IMR-90 (cell line): ENCODE measurements around the gene MSH3. TPM values are rescaled to one million over a fixed set of nuclear protein-coding genes. Genes with fewer than 3 reads are reported as not detected.

Source experiments
- ATAC-seq: fragments of 200-7000 bp; cut with Tn5 transposase; 2 replicates; pipeline ENCODE4 v1.9.1; 2020; ENCODE audit warnings: low read depth, mild to moderate bottlenecking, moderate library complexity
- BruUV-seq: library from RNA; stranded (reverse); fragments of 400-500 nt; replicated peaks from 2 replicates; lab custom pipeline; 2021; lab: Mats Ljungman, UMichigan
- CTCF ChIA-PET: fragments of 300-600 bp; formaldehyde crosslinking; extraction: SDS; loops from one replicate; lab custom pipeline; 2021; ENCODE audit warnings: antibody characterized with exemption; lab: Yijun Ruan, JAX
- POLR2A ChIA-PET: fragments of 300-600 bp; sonication (Branson Sonifier 250); formaldehyde crosslinking; loops from one replicate; lab custom pipeline; 2022; ENCODE audit warnings: antibody characterized with exemption; ENCODE audit not compliant: unreplicated experiment; lab: Charles Lee
- DNase-seq: peaks from one replicate; pipeline ENCODE4 v3.0.0; 2013
- H2AFZ ChIP-seq: replicated peaks from 2 replicates; pipeline ENCODE3; 2013; ENCODE audit warnings: low read length, mild to moderate bottlenecking; ENCODE audit not compliant: poor library complexity
- H2AK5ac ChIP-seq: 2 replicates; pipeline ENCODE4 v1.6.1; 2013; ENCODE audit warnings: low read depth, low read length, inconsistent platforms
- H2AK9ac ChIP-seq: replicated peaks from 2 replicates; pipeline ENCODE3; 2013; ENCODE audit warnings: mild to moderate bottlenecking, low read depth, low read length, moderate library complexity; ENCODE audit not compliant: poor library complexity
- H2BK120ac ChIP-seq: 2 replicates; pipeline ENCODE4 v1.6.1; 2013; ENCODE audit warnings: low read depth, low read length, inconsistent platforms
- H2BK15ac ChIP-seq: 3 replicates; pipeline ENCODE4 v1.6.1; 2013; ENCODE audit warnings: low read depth, low read length, inconsistent platforms
- H2BK20ac ChIP-seq: 2 replicates; pipeline ENCODE4 v1.6.1; 2013; ENCODE audit warnings: low read depth, mild to moderate bottlenecking, inconsistent platforms, low read length, moderate library complexity
- H2BK5ac ChIP-seq: 2 replicates; pipeline ENCODE4 v1.6.1; 2013; ENCODE audit warnings: mild to moderate bottlenecking, low read depth, low read length, inconsistent platforms; ENCODE audit not compliant: poor library complexity, severe bottlenecking
- H3K14ac ChIP-seq: replicated peaks from 2 replicates; pipeline ENCODE4 v1.6.1; 2013; ENCODE audit warnings: low read depth, low read length, inconsistent platforms
- H3K18ac ChIP-seq: 2 replicates; pipeline ENCODE4 v1.6.1; 2013; ENCODE audit warnings: low read depth, low read length, control low read depth
- H3K23ac ChIP-seq: 2 replicates; pipeline ENCODE4 v1.6.1; 2013; ENCODE audit warnings: low read depth, low read length, inconsistent platforms
- H3K27ac ChIP-seq: 2 replicates; pipeline ENCODE4 v1.5.1; 2013; ENCODE audit warnings: mild to moderate bottlenecking, control low read depth, low read length; ENCODE audit not compliant: insufficient read depth
- H3K27me3 ChIP-seq: 2 replicates; pipeline ENCODE4 v1.6.1; 2013; ENCODE audit warnings: low read length; ENCODE audit not compliant: control insufficient read depth, insufficient read depth
- H3K36me3 ChIP-seq: 2 replicates; pipeline ENCODE4 v1.6.1; 2013; ENCODE audit warnings: low read length, mixed read lengths; ENCODE audit not compliant: control insufficient read depth, insufficient read depth
- H3K4ac ChIP-seq: 2 replicates; pipeline ENCODE4 v1.6.1; 2013; ENCODE audit warnings: low read depth, low read length, inconsistent platforms
- H3K4me1 ChIP-seq: 2 replicates; pipeline ENCODE4 v1.6.1; 2013; ENCODE audit warnings: low read length, mixed read lengths; ENCODE audit not compliant: control insufficient read depth, insufficient read depth
- H3K4me2 ChIP-seq: 2 replicates; pipeline ENCODE4 v1.6.1; 2013; ENCODE audit warnings: low read depth, mild to moderate bottlenecking, control low read depth, low read length, moderate library complexity
- H3K4me3 ChIP-seq: 2 replicates; pipeline ENCODE4 v1.5.1; 2013; ENCODE audit warnings: low read depth, mild to moderate bottlenecking, control low read depth, low read length, moderate library complexity; ENCODE audit not compliant: insufficient read depth
- H3K56ac ChIP-seq: 2 replicates; pipeline ENCODE4 v1.6.1; 2013; ENCODE audit warnings: low read length, inconsistent platforms; ENCODE audit not compliant: insufficient read depth; ENCODE audit errors: extremely low read depth
- H3K79me1 ChIP-seq, 2 experiments: 2 replicates each; pipeline ENCODE4 v1.6.1; 2013; ENCODE audit warnings: low read length in 2 of 2, inconsistent platforms in 1 of 2, low read depth in 1 of 2
- H3K9ac ChIP-seq: 2 replicates; pipeline ENCODE4 v1.6.1; 2013; ENCODE audit warnings: low read depth, low read length, control low read depth
- H3K9me1 ChIP-seq: 2 replicates; pipeline ENCODE4 v1.6.1; 2013; ENCODE audit warnings: low read length, inconsistent platforms; ENCODE audit not compliant: insufficient read depth
- H3K9me3 ChIP-seq: 2 replicates; pipeline ENCODE4 v1.6.1; 2013; ENCODE audit warnings: low read length; ENCODE audit not compliant: control insufficient read depth, insufficient read depth
- H4K20me1 ChIP-seq: 2 replicates; pipeline ENCODE4 v1.6.1; 2013; ENCODE audit warnings: low read length, inconsistent platforms; ENCODE audit not compliant: insufficient read depth
- H4K5ac ChIP-seq: 2 replicates; pipeline ENCODE4 v1.6.1; 2013; ENCODE audit warnings: mild to moderate bottlenecking, low read depth, low read length, control low read depth
- H4K8ac ChIP-seq, 2 experiments: 2 replicates each; pipeline ENCODE4 v1.6.1; 2013; ENCODE audit warnings: low read depth in 2 of 2, low read length in 2 of 2, control low read depth in 1 of 2, inconsistent platforms in 1 of 2
- H4K91ac ChIP-seq: 2 replicates; pipeline ENCODE4 v1.6.1; 2013; ENCODE audit warnings: low read depth, low read length, inconsistent platforms; ENCODE audit not compliant: insufficient read depth
- BHLHE40 ChIP-seq: fragments of 150-350 bp; IDR thresholded peaks from 2 replicates; pipeline ENCODE4 v1.6.1; 2016; ENCODE audit warnings: mild to moderate bottlenecking, low read depth, low read length
- CEBPB ChIP-seq: IDR thresholded peaks from 2 replicates; pipeline ENCODE4 v1.6.1; 2012; ENCODE audit warnings: low read depth, low read length, improper control_type of control experiment
- CHD1 ChIP-seq: IDR thresholded peaks from 2 replicates; pipeline ENCODE4 v1.6.1; 2012; ENCODE audit warnings: low read depth, low read length, improper control_type of control experiment
- CTCF ChIP-seq: conservative IDR thresholded peaks from 2 replicates; pipeline ENCODE4 v1.5.1; 2012; ENCODE audit warnings: mild to moderate bottlenecking, low read depth, low read length, improper control_type of control experiment
- ELK1 ChIP-seq: fragments of 150-350 bp; IDR thresholded peaks from 2 replicates; pipeline ENCODE4 v1.6.1; 2016; ENCODE audit warnings: low read depth, mild to moderate bottlenecking, low read length, moderate library complexity, borderline replicate concordance
- FOS ChIP-seq: fragments of 150-350 bp; IDR thresholded peaks from 2 replicates; pipeline ENCODE4 v1.6.1; 2016; ENCODE audit warnings: low read depth, low read length
- MAFK ChIP-seq: IDR thresholded peaks from 2 replicates; pipeline ENCODE4 v1.6.1; 2012; ENCODE audit warnings: low read depth, low read length, improper control_type of control experiment
- MAZ ChIP-seq: IDR thresholded peaks from 2 replicates; pipeline ENCODE4 v1.6.1; 2012; ENCODE audit warnings: low read depth, mild to moderate bottlenecking, low read length, improper control_type of control experiment, moderate library complexity, borderline replicate concordance
- MXI1 ChIP-seq: IDR thresholded peaks from 2 replicates; pipeline ENCODE4 v1.6.1; 2012; ENCODE audit warnings: low read depth, mild to moderate bottlenecking, low read length, moderate library complexity, borderline replicate concordance
- NFE2L2 ChIP-seq: fragments of 150-350 bp; IDR thresholded peaks from 2 replicates; pipeline ENCODE4 v1.6.1; 2016; ENCODE audit warnings: low read depth, mild to moderate bottlenecking, low read length
- POLR2A ChIP-seq: IDR thresholded peaks from 2 replicates; pipeline ENCODE4 v1.6.1; 2012; ENCODE audit warnings: mild to moderate bottlenecking, low read depth, low read length
- RAD21 ChIP-seq: IDR thresholded peaks from 2 replicates; pipeline ENCODE4 v1.6.1; 2012; ENCODE audit warnings: low read length, improper control_type of control experiment
- RCOR1 ChIP-seq: IDR thresholded peaks from 2 replicates; pipeline ENCODE4 v1.6.1; 2012; ENCODE audit warnings: mild to moderate bottlenecking, low read length, improper control_type of control experiment; ENCODE audit not compliant: insufficient replicate concordance
- RFX5 ChIP-seq: IDR thresholded peaks from 2 replicates; pipeline ENCODE4 v1.8.0; 2012; ENCODE audit warnings: low read depth, mild to moderate bottlenecking, low read length, moderate library complexity
- SMC3 ChIP-seq: fragments of 150-350 bp; IDR thresholded peaks from 2 replicates; pipeline ENCODE4 v1.6.1; 2016; ENCODE audit warnings: low read depth, mild to moderate bottlenecking, antibody characterized with exemption, low read length, moderate library complexity
- USF2 ChIP-seq: fragments of 150-350 bp; IDR thresholded peaks from 2 replicates; pipeline ENCODE4 v1.6.1; 2017; ENCODE audit warnings: mild to moderate bottlenecking, antibody characterized with exemption, low read length, low read depth
- WGBS, 2 experiments: methylation state at CpG; one replicate each; pipeline versions ENCODE4 v1.1.5 to v1.1.7; 2013; ENCODE audit warnings: missing lambda C conversion rate in 2 of 2; ENCODE audit not compliant: insufficient read length in 1 of 2; ENCODE audit errors: extremely low coverage in 2 of 2; 5-methylcytosine and 5-hydroxymethylcytosine counted together
- dilution Hi-C: fragments of 300-500 bp; cut with HindIII; formaldehyde crosslinking; loops from one replicate; pipeline ENCODE4 v1.14.3; 2018; ENCODE audit warnings: low sequenced_read_pairs; ENCODE audit not compliant: unreplicated experiment
- in situ Hi-C: fragments of 300-500 bp; cut with MboI; formaldehyde crosslinking; loops from 3 replicates; pipeline ENCODE4 v1.14.3; 2019; ENCODE audit warnings: low sequenced_read_pairs, inconsistent platforms, mixed read lengths
- intact Hi-C: fragments of 100-400 bp; cut with micrococcal nuclease; formaldehyde crosslinking; loops from 2 replicates; pipeline ENCODE4 v1.10.0; 2022
- polyA plus RNA-seq, 3 experiments: library from polyadenylated mRNA; depleted of rRNA; stranded (reverse); fragments of >200 nt; gene quantifications; 2 replicates each; pipeline ENCODE4 v1.2.3, GENCODE V29; 2012; ENCODE audit warnings: low replicate concordance in 1 of 3
- total RNA-seq: library from RNA; depleted of rRNA; stranded (reverse); fragments of >200 nt; gene quantifications from 2 replicates; pipeline ENCODE4 v1.2.3, GENCODE V29; 2012

Gene MSH3
- total and polyA plus RNA-seq, 2 of the 4 experiments (the other 2 are of a cell fraction), result 4.6 to 13.3 TPM

- CTCF ChIA-PET, result no interaction called here
- ATAC-seq (no peak), DNase-seq (no peak)
- Histone ChIP-seq H2AK9ac (no peak overlapping the region), H3K4ac (no peak overlapping the region), H3K4me2 (no peak overlapping the region), H3K27ac (no peak overlapping the region), H4K8ac (no peak overlapping the region), H2BK20ac (no peak overlapping the region), H3K36me3 (peaks cover 2% of the 10 kb centered on the region; the same call in 1 of the 2 replicates), H2AFZ (no peak overlapping the region), H2BK15ac (no peak overlapping the region), H2AK5ac (no peak overlapping the region), H3K23ac (no peak overlapping the region), H3K56ac (no peak overlapping the region), H4K91ac (no peak overlapping the region), H3K9me3 (peaks cover 2% of the 10 kb centered on the region), H4K20me1 (no peaks in the 10 kb centered on the region), H3K14ac (no peak overlapping the region), H3K4me3 (no peak overlapping the region), H4K5ac (no peak overlapping the region), H3K9me1 (no peaks in the 10 kb centered on the region), H2BK120ac (no peak overlapping the region), H3K79me1 (peaks cover 0 to 3% of the 10 kb centered on the region in 2 experiments; a peak in 1 of 4 replicates), H3K18ac (no peak overlapping the region), H3K4me1 (no peaks in the 10 kb centered on the region), H2BK5ac (no peak overlapping the region), H3K27me3 (no peaks in the 10 kb centered on the region), H3K9ac (no peak overlapping the region)
- WGBS, 2 experiments, result no CpG with 5 or more reads among the region's 2 CpGs
- in situ Hi-C loops (no loop called here), dilution Hi-C loops (no loop called here), intact Hi-C loops (no loop called here)
- POLR2A ChIA-PET, result no interaction called here
- no peak for TF ChIP-seq ELK1
- TF ChIP-seq NFE2L2, result no peak
- TF ChIP-seq POLR2A, result no peak
- TF ChIP-seq RAD21, result no peak
- no peak for TF ChIP-seq MAZ
- TF ChIP-seq MAFK, result no peak
- TF ChIP-seq MXI1, result no peak
- TF ChIP-seq SMC3, result no peak
- TF ChIP-seq BHLHE40, result no peak
- TF ChIP-seq CEBPB, result no peak
- no peak for TF ChIP-seq RFX5
- no peak for TF ChIP-seq CTCF
- TF ChIP-seq FOS, result no peak
- no peak for TF ChIP-seq USF2
- no peak for TF ChIP-seq CHD1
- no peak for TF ChIP-seq RCOR1
- BruUV-seq, result no TSS peak
These were observed 65.7 kb downstream of the MSH3 start for GRCh38 chr5:80720181-80720580.
